ENCODE data around the gene BMPR1A.

DNA sequence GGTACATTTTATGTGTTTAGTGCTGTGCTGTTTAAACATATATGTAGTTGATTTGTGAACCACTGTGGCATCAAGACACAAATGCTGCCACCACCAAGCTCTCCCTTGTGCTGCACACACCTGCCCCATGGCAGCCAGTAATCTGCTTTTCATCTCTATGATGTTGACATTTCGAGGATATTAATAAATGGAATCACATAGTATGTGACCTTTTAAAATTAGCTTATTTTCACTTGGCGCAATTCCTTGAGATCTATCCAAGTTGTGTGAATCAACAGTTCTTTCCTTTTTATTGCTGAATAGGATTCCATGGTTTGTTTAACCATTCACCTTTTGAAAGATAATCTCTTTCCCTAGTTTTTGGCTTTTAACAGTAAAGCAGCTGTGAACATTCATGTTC, 73.1 kb downstream of the BMPR1A start:
- TF ChIP-seq, protein P1, sequence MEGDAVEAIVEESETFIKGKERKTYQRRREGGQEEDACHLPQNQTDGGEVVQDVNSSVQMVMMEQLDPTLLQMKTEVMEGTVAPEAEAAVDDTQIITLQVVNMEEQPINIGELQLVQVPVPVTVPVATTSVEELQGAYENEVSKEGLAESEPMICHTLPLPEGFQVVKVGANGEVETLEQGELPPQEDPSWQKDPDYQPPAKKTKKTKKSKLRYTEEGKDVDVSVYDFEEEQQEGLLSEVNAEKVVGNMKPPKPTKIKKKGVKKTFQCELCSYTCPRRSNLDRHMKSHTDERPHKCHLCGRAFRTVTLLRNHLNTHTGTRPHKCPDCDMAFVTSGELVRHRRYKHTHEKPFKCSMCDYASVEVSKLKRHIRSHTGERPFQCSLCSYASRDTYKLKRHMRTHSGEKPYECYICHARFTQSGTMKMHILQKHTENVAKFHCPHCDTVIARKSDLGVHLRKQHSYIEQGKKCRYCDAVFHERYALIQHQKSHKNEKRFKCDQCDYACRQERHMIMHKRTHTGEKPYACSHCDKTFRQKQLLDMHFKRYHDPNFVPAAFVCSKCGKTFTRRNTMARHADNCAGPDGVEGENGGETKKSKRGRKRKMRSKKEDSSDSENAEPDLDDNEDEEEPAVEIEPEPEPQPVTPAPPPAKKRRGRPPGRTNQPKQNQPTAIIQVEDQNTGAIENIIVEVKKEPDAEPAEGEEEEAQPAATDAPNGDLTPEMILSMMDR (IDR thresholded peaks at IDR 0.05): no peak
- TF ChIP-seq ZFX (IDR thresholded peaks at IDR 0.05; ENCODE audit: borderline replicate concordance): no peak
